HG02973 (cell line): ENCODE results near the gene PHLDA2.
"Not testable (repeated sequence)": the region's sequence is repeated elsewhere in the genome, so short reads cannot be mapped to it uniquely, and the experiment has no call there.

Experiments
- ATAC-seq: cut with Tn5 transposase; IDR thresholded peaks from one replicate; pipeline ENCODE4 v1.9.1; 2021; ENCODE audit warnings: moderate library complexity; ENCODE audit not compliant: unreplicated experiment

PHLDA2 gene

GRCh38 chr11:2945031-2945756, 16.0 kb upstream of the PHLDA2 start:
- no peak for ATAC-seq

- ATAC-seq: no peak
Observed at GRCh38 chr11:2944530-2944929, 15.3 kb upstream of the PHLDA2 start.

GRCh38 chr11:2943711-2944118, 14.5 kb upstream of the PHLDA2 start:
- no peak for ATAC-seq

DNA sequence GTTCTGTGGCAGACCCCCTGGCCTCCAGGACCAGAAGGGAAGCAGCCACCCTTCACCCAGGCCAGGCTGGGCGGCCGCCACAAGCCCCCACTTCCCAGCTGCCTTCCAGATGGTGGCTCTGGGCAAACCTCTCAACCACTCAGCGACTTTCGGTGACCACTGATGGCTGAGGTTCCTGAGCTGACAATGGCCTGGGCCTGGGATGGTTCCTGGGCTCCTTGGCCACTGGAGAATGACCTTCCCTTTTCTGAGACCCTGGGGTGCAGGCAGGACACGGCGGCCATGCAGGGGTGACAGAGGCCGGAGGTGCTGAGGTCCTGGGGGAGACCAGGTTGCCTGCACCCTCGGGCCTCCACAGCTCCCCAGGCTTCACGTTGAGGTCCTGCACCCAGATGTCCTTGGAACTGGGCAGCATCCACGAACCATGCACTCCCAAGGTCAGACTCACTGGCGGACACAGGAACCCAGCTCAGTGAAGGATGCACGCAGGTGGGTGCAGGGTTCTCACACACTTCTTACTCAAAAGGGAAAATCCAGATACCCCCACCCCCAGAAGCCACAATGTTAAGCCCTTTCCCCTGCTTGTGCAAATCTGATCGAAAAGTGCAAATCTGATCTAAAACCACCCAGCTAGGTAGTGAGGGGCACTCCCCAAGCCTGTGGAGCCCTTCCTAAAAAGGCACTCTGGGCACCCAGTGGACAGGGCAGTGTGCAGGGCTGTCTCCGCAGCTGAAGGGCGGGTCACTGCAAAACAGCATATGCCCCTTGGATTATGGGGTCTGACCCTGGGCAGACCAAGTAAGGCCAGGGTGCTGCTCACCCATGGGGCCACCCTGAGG, 13.9 kb upstream of the PHLDA2 start:
- no peak for ATAC-seq

DNA sequence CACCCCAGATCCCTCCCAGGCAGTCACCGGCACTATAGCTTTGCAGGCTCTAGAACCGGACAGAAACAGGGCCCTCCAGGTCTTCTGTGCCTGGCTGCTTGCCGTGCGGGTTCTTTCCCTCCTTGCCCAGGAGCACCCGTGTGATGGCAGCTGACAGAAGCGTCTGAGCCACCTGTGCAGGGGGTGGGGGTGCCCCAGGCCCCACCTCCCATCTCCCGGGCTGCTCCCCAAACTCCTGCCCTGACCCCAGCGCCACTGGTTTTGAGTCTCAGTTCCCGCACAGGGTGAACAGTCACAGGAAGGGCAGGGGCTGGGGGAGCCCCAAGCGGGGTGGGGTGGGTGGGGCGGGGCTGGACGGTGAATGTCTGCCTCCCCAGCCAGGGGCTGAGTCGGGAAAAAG, 13.2 kb upstream of the PHLDA2 start:
- ATAC-seq: no peak

DNA sequence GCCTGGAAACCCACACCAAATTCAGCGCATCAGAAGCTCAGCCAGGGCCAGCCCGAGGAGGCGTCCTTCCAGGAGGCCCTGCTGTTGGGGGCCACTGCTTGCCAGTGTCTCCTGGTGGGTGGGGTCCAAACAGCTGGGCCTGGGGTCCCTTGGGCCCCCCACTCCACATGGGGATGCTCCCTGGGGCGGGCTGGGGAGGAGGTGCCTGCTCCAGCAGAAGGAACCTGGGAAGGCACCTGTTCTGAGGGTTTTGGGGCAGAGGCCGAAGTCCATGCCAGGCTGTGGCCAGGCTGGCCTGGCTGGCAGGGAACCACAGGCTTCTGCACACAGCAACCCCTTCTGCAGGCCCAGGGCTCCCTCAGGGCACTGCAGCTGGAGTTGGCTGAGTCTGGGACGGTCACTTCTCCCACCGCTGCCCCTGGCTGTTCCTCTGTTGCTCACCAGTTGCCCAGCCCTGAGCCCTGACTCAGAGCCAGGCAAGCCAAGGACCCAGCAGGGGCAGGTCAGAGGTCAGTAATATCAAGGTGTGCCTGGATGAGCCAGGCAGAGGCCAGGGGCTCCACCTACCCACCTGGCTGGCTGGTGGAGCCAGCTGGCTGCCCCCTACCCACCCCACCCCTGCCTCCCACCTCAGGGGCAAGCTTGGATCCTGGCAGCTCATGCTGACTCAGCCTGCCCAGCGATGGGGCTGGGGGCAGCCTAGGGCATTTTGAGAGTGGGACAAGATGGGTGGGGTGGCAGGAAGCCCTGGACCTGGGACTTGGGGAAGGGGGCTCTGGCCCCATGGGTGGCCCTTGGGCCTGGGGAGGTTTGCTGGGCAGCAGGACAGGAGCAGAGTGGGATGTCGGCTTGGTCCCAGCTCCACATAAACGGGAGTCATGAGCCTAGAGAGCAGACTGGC, 12.0 kb upstream of the PHLDA2 start:
- no peak for ATAC-seq

DNA sequence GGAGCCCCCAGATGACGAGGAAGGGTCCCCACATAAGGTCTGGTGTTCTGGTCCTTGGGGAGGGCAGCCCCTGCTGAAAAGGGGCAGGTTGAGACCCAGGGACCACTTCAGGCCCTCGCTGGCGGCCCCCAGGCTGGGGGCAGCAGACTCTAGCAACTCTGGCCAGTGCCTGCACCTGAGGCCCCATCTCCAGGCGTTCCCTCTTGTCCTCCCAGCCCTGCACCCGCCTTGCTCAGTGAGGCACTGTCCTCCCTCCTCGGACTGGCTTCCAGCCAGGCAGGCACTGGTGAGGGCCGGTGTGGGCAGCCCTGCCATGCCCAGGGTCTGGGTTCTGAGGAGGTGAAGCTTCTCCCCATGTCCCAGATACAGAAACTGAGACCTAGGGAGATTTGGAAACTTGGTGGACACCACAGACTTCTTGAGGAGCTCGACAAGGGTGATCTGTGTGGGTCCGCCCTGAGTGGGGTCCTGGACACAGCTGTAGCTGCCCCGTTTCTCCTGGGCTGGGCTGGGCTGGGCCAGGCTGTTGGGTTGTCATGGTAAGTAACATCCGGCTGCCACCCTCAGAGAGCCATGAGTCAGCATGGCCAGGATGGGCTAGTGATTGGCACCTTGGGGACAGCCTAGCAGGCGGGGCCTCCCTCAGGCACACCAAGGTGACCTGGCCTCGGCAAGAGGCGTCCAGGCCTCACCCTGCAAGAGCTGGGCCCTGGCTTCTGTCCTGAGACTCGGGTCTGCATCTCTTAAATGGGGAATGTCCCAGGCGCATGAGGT, 11.1 kb upstream of the PHLDA2 start:
- ATAC-seq: no peak

DNA sequence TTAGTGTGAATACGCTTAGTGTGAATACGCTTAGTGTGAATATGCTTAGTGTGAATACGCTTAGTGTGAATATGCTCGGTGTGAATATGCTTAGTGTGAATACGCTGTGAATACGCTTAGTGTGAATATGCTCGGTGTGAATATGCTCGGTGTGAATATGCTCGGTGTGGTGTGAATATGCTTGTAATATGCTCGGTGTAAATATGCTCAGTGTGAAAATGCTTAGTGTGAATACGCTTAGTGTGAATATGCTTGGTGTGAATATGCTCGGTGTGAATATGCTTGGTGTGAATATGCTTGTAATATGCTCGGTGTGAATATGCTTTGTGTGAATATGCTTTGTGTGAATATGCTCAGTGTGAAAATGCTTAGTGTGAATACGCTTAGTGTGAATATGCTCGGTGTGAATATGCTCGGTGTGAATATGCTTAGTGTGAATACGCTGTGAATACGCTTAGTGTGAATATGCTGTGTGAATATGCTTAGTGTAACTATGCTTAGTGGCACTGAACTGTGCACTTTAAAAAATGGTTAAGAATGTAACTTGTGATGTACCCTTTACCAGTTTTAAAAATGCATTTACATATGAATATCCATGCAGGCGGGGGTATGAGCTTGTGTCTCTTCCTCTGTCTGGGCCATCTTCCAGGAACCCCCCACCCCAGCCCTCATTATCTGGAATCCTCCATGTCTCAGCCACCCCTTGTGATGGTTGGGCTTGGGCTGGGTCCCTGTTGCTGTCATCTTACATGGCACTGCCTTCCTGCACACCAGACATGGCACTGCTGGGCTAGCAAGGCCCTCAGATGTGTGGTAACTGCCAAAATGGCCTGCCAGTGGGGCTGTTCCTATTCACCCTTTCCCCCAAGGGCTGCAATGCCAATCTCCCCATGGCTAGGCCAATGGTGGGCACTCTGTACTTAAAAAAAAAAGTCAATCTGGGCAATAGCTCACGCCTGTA, 9.5 kb upstream of the PHLDA2 start:
- not testable (repeated sequence) for ATAC-seq

GRCh38 chr11:2937641-2938457, 8.6 kb upstream of the PHLDA2 start:
- ATAC-seq: not testable (repeated sequence)

DNA sequence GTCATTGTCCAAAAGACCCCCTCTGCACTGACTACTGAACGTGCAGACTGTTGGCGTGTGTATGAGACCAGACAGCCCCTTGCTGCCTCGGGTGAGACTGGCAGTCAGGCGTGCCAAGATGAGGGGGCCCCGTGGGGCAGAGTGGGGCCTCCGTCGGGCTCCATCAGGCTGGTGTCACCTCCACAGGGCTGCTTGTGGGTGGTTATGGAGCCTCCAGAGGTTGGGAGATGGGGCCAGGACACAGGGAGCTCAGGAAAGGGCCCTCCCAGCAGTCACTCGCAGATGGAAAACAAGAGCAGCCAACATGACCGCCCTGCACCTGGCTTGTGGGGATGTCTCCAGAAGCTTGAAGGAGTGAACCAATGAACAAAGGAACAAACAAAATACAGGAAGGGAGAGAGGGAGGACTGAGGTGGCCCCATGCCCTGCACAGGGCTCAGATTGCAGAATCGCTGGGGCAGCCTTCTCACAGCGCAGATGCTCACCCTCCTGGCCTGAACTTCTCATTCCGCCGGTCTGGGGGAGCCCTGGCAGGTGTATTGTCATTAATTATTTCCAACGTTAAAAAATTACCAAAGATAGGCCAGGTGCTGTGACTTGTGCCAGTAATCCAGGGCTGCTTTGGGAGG, 5.5 kb upstream of the PHLDA2 start:
- ATAC-seq: no peak

DNA sequence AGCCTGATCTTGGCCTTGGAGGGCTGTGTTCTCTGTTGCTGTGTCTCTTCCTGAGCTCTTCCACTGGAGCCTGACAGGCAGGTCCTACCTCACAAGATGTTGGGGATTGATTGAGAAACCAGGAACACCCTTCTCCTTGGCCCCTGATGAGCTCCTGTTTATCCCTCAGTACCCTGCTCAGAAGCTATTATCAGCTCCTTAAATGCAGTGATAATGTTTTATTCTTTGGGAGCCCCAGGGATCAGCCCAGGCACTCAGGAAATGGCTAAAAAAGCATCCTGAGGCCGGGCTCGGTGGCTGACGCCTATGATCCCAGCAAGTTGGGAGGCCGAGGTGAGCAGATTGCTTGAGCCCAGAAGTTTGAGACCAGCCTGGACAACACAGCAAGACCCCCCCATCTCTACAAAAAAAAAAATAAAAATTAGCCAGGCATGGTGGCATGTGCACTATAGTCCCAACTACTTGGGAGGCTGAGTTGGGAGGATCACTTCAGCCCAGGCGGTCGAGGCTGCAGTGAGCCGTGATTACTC, 4.9 kb upstream of the PHLDA2 start:
- ATAC-seq: no peak

- no peak for ATAC-seq
Observed at GRCh38 chr11:2933375-2934020, 4.3 kb upstream of the PHLDA2 start.

- ATAC-seq: no peak
Observed at GRCh38 chr11:2932850-2933251, 3.6 kb upstream of the PHLDA2 start.

DNA sequence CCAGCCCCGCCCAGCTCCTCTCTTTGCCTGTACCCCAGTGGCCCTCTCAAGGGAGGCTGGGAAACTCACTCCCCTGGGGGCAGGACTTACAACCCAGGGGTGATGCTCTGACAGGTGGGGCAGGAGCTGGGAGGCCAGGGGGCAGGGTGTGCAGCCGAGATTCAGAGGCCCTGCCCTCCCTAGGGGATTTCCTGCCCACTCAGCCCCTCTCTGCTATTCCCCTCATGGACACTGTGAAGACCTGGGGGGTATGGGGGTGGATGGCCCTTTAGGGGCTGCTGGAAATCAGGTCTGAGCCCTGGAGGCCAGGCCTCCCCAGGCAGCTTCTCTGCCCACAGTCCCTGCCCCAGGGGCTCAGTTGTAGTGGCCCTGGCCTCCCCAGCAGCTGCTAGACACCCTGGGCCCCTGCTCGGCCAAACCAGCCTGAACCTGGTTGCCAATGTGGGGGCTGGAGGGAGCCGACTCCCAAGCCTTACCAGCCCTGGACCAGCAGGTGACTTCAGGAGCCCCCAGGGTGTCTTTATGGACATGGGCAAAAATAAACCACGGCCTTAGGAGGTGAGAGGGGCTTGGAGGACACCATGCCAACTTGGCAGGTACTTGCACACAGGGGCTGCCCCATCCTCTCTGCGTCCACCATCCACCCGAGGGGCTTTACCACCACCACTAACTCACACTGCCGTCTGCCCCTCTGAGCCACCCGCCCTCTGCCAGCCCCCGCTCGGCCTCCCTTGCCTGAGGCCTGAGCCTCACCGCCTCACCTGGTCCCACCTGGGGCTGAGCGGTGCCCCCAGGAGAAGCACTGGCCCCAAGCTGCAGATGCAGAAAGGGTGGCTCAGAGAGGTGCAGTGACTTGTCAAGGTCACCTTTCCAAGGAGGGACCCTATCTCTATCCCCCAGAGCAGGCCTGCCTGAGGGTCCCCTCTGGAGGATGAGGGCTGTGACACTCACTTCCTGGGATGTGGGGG, 2.8 kb upstream of the PHLDA2 start:
- ATAC-seq: no peak

DNA sequence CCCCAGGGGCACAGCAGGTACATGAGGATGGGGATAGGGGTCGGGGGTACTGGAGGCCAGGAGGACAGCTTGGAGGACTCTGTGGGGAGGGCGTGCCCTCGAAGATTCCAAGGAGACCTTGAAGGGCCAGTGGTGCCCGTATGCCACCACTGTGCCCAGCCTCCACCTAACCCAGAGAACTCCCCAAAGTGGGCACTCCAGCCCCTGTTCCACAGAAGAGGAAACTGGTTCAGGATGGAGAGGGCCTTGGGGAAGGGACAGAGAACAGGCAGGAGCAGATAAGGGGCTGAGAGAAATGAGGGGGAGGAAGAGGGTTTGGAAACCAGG, 2.2 kb upstream of the PHLDA2 start:
- ATAC-seq: no peak

DNA sequence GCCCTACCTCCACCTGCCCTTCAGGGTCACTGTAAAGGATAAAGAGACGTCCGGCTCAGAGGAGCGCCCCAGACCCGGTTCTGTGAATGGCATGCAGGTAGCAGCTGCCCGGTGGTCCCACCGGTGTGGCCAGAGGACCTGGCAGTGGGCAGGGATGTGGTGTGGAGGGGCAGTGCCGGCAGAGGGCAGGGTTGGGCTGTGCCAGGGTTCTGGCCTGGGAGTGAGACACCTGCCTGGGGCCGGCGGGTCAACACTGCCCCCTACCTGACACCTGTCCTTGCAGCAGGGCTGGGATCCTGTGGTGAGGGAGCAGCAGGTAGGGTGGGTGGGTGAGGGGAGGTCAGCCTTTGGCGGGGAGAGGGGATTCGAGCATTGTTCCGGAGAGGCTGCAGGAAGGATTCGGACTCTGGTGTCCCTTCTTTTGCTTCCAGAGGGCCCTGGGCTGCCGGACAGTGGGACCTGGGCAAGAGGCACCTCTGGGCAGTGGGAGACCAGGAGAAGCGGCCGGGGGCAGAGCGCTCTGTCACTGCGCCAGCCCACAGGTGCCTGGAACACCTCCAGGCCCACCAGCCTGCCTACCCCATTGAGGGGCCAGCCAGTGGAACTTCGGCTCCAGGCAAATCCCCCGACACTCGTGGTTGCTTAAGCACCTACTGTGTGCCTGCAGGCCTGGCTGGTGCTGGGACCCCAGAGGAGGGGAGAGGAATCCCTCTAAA, 1.6 kb upstream of the PHLDA2 start:
- no peak for ATAC-seq
